Measurements from ENCODE around the gene RANBP3L.

The RANBP3L gene

DNA sequence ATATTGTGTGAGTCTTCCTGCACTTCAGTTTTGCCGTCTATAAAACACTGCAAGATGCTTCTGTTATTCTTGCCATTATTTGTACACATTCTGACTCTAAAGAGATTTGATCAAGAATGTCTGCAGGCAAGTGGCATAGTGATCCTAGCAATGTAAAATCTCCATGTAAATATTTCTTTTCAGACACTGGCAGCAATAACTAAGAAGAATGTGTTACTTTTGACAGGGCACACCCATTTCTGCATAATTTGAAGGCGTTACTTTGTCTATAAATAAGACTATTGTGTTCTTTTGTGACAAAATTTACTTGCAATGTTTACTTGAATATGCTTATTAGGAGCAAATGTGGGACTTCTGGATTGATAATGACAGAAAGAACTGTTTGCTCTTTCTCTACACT is 20.1 kb downstream of the RANBP3L start:
- Histone ChIP-seq H3K4me1 (ENCODE audit: control insufficient read depth, insufficient read depth, low read length, poor library complexity, severe bottlenecking) (no peaks in the 10 kb centered on the region), H3K36me3 (ENCODE audit: control insufficient read depth, insufficient read depth, low read length) (no peaks in the 10 kb centered on the region), H3K9me3 (ENCODE audit: control insufficient read depth, low read length) (no peaks in the 10 kb centered on the region), H3K27ac (ENCODE audit: low read depth, low read length, severe bottlenecking) (no peak overlapping the region), H3K4me3 (ENCODE audit: extremely low read depth, insufficient read depth, low read length, poor library complexity, severe bottlenecking) (no peak overlapping the region)
- 100% methylated on average over 1 of the region's 2 CpGs; no CpG with 5 or more reads in 1 of the 2 experiments for WGBS, 2 experiments (ENCODE audit: insufficient coverage in 2 of 2)

DNA sequence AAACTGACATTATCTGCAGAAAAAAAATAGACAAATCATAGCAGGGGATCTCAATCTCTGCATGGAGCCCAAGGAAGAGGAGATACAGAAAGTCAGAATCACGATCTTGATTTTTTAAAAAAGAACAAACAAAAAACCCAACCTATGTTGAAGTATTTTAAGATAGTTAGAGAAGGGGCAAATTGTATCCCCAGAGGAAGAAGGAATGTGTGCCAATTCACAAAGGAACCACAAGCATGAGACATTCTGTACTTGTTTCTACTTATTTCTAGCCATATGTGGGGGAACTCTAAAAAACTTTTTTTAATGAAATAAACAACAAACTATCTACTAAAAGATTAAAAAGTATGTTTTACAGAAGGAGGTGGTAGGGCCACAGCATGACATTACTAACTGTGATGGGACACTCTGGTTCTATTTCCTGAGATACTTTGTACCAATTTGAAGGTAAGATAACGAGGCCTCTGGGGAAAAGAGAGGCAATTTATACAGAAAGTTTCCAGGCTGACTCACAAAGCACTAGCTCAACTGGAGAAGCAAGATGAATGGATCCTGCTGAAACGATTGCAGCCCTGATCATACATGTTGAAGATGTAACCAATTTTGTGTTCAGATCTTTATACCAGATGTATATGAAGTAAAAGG is 22.5 kb downstream of the RANBP3L start:
- Histone ChIP-seq H3K36me3 (ENCODE audit: control insufficient read depth, insufficient read depth, low read length) (no peaks in the 10 kb centered on the region), H3K4me1 (ENCODE audit: control insufficient read depth, insufficient read depth, low read length, poor library complexity, severe bottlenecking) (no peaks in the 10 kb centered on the region), H3K4me3 (ENCODE audit: extremely low read depth, insufficient read depth, low read length, poor library complexity, severe bottlenecking) (no peak overlapping the region), H3K9me3 (ENCODE audit: control insufficient read depth, low read length) (no peaks in the 10 kb centered on the region), H3K27ac (ENCODE audit: low read depth, low read length, severe bottlenecking) (no peak overlapping the region)
- WGBS, 2 experiments (ENCODE audit: insufficient coverage in 2 of 2): 40 to 76% methylated on average over 1 to 2 of the region's 3 CpGs

DNA sequence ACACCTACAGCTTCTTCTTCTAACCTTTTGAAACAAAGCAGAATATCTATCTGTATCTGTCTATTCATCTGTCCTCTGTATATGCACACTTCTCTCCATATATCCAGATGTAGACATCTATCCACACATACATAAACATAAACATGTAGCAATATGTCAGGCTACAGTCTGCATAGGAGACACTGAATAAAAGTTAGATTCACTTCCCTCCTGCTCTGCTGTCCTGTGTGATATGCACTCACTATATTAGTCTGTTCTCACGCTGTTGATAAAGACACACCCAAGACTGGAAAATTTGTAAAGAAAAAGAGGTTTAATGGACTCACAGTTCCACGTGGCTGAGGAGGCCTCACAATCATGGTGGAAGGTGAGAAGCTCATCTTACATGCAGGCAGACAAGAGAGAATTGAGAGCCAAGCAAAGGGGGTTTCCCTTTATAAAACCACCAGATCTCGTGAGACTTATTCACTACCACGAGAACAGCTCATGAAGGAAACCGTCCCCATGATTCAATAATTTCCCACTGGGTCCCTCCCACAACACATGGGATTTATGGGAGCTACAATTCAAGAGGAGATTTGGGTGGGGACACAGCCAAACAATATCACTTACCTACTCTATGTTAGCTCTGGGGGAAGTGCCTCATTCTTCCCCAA is 24.1 kb downstream of the RANBP3L start:
- Histone ChIP-seq H3K4me3 (ENCODE audit: extremely low read depth, insufficient read depth, low read length, poor library complexity, severe bottlenecking) (no peak overlapping the region), H3K9me3 (ENCODE audit: control insufficient read depth, low read length) (no peaks in the 10 kb centered on the region), H3K27ac (ENCODE audit: low read depth, low read length, severe bottlenecking) (no peak overlapping the region), H3K36me3 (ENCODE audit: control insufficient read depth, insufficient read depth, low read length) (no peaks in the 10 kb centered on the region), H3K4me1 (ENCODE audit: control insufficient read depth, insufficient read depth, low read length, poor library complexity, severe bottlenecking) (no peaks in the 10 kb centered on the region)
- WGBS, 2 experiments (ENCODE audit: insufficient coverage in 2 of 2): 78 to 85% methylated on average over 3 to 4 of the region's 5 CpGs

DNA sequence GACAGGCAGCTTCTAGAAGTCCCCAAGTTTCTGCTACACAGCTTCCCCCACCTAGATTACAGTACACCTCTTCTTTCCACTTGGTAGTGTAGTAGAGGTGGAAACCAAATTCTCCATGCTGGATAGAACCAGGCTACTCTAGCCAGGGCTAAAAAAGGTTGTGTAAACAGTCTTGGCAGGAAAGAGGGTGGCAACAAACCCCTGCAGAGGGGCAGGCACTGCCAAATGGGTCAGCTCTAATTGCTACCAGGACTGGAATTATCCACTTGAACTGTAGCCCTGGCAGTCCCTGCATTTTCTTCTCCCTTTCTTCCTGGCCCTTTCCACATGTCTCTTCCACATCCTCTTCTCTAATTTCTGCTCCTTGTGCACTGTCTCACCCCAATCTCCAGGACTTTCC is 24.8 kb downstream of the RANBP3L start:
- H3K9me3 ChIP-seq (ENCODE audit: control insufficient read depth, low read length): no peaks in the 10 kb centered on the region
- H3K36me3 ChIP-seq (ENCODE audit: control insufficient read depth, insufficient read depth, low read length): no peaks in the 10 kb centered on the region
- H3K4me1 ChIP-seq (ENCODE audit: control insufficient read depth, insufficient read depth, low read length, poor library complexity, severe bottlenecking): no peaks in the 10 kb centered on the region
- no peak overlapping the region for H3K4me3 ChIP-seq (ENCODE audit: extremely low read depth, insufficient read depth, low read length, poor library complexity, severe bottlenecking)
- no peak overlapping the region for H3K27ac ChIP-seq (ENCODE audit: low read depth, low read length, severe bottlenecking)

DNA sequence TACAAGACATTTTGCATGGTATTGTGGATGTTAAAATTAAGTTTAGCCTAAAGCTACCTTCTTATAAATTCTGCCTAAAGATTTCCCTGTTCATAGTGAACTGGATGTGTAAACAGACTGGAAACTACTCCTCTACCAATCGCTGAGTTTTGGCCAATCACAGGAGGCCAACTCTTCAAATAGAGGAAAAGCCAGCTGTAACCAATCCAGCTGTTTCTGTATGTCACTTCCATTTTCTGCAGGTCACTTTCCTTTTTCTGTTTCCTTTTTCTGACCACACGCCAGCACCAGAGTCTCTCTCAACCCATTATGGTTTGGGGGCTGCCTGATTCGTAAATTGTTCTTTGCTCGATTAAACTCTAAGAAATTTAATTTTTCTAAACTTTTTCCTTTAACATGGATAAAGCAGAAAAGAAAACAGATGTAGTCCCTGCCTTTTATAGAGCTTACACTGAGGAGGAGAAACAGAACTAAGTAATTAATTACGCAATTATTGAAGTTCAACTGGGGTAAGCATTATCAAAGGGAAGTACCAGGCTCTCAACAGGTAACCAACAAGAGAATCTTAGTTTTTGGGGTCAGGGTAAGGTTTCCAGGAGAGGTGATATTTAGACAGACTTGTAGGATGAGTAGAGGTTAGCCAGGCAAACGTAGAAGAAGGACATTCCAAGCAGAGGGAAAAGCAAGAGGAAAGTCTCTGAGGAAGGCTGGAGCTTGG is 27.7 kb downstream of the RANBP3L start:
- Histone ChIP-seq H3K9me3 (ENCODE audit: control insufficient read depth, low read length) (no peaks in the 10 kb centered on the region), H3K4me3 (ENCODE audit: extremely low read depth, insufficient read depth, low read length, poor library complexity, severe bottlenecking) (no peak overlapping the region), H3K36me3 (ENCODE audit: control insufficient read depth, insufficient read depth, low read length) (no peaks in the 10 kb centered on the region), H3K27ac (ENCODE audit: low read depth, low read length, severe bottlenecking) (no peak overlapping the region), H3K4me1 (ENCODE audit: control insufficient read depth, insufficient read depth, low read length, poor library complexity, severe bottlenecking) (no peaks in the 10 kb centered on the region)
- WGBS, 2 experiments (ENCODE audit: insufficient coverage in 2 of 2): 77 to 83% methylated on average over 3 to 4 of the region's 6 CpGs

DNA sequence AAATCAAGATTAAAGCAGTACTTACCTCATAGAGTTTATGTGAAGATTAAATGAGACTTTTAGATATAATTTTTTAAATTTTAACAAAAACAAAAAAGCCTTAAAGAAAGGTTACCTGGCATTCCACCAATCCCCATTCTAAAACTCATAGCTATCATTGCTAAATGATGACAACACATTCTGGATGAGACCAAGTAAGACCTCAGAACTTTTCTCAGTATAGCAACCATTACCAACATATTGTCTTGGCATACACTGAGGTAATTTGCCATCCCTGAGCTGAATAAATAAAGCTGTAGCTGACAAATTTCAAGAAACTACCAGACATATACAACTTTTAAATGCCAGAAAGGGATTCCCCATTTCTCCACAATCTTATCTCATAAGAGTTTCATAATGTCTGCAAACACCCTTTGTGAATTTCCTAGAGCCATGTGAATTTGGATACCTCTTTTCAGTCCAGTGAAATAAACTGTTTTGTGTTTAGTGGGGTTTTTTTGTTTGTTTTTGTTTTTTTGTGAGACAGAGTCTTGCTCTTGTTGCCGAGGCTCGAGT is 29.5 kb downstream of the RANBP3L start:
- 100% methylated on average over 2 of the region's 2 CpGs; no CpG with 5 or more reads in 1 of the 2 experiments for WGBS, 2 experiments (ENCODE audit: insufficient coverage in 2 of 2)
- H3K36me3 ChIP-seq (ENCODE audit: control insufficient read depth, insufficient read depth, low read length): no peaks in the 10 kb centered on the region
- H3K27ac ChIP-seq (ENCODE audit: low read depth, low read length, severe bottlenecking): no peak overlapping the region

DNA sequence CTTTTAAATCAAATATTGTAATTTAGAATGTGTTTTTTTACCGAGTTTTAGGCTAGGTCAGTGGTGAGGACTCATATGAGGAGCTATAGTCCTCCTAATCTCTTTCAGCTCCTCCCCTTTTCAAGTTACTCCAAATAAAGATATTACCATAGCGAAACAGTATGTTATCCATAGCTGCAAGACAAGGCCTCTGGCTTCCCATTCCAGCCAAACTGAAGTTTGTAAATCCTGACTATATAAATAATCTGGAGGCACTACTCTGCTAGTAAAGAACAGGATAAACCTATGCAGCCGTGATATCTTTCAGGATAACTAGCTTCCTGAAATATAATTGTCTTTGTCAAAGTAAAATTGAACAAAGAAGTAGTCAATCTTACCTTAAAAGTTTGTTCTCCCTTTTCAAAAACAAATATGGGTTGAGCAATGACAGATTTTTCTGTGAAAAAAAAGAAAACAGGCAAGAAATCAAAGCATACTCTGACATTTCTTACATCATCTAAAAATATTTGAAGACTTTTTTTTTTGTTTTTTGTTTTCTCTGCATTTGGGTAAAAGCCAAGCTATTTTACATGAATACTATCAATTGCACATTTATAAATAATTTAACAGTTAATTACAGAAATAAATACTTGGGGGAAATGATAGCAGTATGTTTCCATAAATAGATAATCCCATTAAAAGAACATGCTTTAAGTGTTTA is 30.7 kb downstream of the RANBP3L start:
- Histone ChIP-seq H3K36me3 (ENCODE audit: control insufficient read depth, insufficient read depth, low read length) (no peaks in the 10 kb centered on the region), H3K4me3 (ENCODE audit: extremely low read depth, insufficient read depth, low read length, poor library complexity, severe bottlenecking) (no peak overlapping the region), H3K4me1 (ENCODE audit: control insufficient read depth, insufficient read depth, low read length, poor library complexity, severe bottlenecking) (no peaks in the 10 kb centered on the region), H3K9me3 (ENCODE audit: control insufficient read depth, low read length) (no peaks in the 10 kb centered on the region), H3K27ac (ENCODE audit: low read depth, low read length, severe bottlenecking) (no peak overlapping the region)
- WGBS, 2 experiments (ENCODE audit: insufficient coverage in 2 of 2): 100% methylated on average over 1 of the region's 3 CpGs; no CpG with 5 or more reads in 1 of the 2 experiments

More for the DNA sequence above, 29.5 kb downstream of the RANBP3L start:
- no peaks in the 10 kb centered on the region for H3K4me1 ChIP-seq (ENCODE audit: control insufficient read depth, insufficient read depth, low read length, poor library complexity, severe bottlenecking)
- H3K4me3 ChIP-seq (ENCODE audit: extremely low read depth, insufficient read depth, low read length, poor library complexity, severe bottlenecking): no peak overlapping the region
- no peaks in the 10 kb centered on the region for H3K9me3 ChIP-seq (ENCODE audit: control insufficient read depth, low read length)

DNA sequence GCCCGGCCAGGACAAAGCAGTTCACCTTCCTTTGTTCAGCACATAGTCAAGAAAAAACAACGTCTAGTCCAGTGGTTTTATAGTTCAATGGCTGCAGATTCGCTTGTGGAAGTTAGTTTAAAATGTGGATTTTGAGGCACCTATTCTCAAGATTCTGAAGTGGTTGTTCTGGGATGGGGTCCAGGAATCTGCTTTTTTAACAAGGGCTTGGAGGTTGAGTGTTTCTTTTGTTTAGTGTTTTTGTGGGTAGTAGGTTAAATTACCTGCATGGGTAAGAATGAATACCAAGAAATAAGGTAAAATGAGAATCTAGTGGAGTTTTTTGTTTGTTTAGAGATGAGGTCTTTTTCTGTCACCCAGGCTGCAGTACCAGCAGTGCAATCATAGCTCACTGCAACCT is 31.5 kb downstream of the RANBP3L start:
- 89 to 100% methylated on average over 1 to 2 of the region's 3 CpGs for WGBS, 2 experiments (ENCODE audit: insufficient coverage in 2 of 2)
- Histone ChIP-seq H3K9me3 (ENCODE audit: control insufficient read depth, low read length) (no peaks in the 10 kb centered on the region), H3K27ac (ENCODE audit: low read depth, low read length, severe bottlenecking) (no peak overlapping the region), H3K4me3 (ENCODE audit: extremely low read depth, insufficient read depth, low read length, poor library complexity, severe bottlenecking) (no peak overlapping the region), H3K4me1 (ENCODE audit: control insufficient read depth, insufficient read depth, low read length, poor library complexity, severe bottlenecking) (no peaks in the 10 kb centered on the region), H3K36me3 (ENCODE audit: control insufficient read depth, insufficient read depth, low read length) (no peaks in the 10 kb centered on the region)

DNA sequence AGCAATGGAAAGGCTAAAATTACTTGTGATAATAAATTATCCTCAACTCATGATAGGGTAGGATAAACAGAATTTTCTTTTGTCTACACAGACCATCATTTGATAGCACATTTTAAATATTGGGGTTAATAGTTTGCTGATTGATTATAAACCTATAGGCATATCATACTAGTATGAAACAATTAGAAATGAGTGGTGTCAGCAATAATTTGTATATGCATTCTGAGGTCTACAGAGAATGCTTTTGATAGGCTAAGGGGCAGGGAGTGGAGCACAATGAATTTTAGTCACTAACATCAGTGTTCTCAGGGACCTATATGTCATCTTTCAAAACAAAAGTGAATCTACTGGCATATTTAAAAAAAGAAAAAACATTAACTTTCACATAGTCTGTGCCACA is 32.2 kb downstream of the RANBP3L start:
- H3K4me3 ChIP-seq (ENCODE audit: extremely low read depth, insufficient read depth, low read length, poor library complexity, severe bottlenecking): no peak overlapping the region
- H3K27ac ChIP-seq (ENCODE audit: low read depth, low read length, severe bottlenecking): no peak overlapping the region
- no peaks in the 10 kb centered on the region for H3K36me3 ChIP-seq (ENCODE audit: control insufficient read depth, insufficient read depth, low read length)
- H3K9me3 ChIP-seq (ENCODE audit: control insufficient read depth, low read length): no peaks in the 10 kb centered on the region
- no peaks in the 10 kb centered on the region for H3K4me1 ChIP-seq (ENCODE audit: control insufficient read depth, insufficient read depth, low read length, poor library complexity, severe bottlenecking)

DNA sequence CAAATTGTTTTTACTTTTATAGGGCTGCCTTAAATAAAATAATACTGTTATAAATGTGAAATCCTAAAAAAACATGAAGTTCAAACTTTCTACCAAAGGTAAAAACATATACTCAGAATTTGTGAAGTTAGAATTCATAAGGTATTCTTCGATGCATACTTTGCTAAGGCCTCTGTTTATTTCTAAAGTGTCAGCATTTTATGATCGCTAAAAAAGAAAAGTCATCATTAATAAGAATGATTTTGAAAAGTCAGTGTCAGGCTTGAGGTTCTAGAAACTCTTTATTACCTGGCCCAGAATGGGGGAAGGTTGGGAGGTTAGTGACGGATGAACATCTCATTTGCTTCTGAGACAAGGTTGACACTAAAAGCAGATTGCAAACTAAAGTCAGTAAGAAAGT is 33.8 kb downstream of the RANBP3L start:
- no peak overlapping the region for H3K27ac ChIP-seq (ENCODE audit: low read depth, low read length, severe bottlenecking)
- 88 to 100% methylated on average over 2 of the region's 3 CpGs for WGBS, 2 experiments (ENCODE audit: insufficient coverage in 2 of 2)

More for the DNA sequence above, 33.8 kb downstream of the RANBP3L start:
- Histone ChIP-seq H3K9me3 (ENCODE audit: control insufficient read depth, low read length) (no peaks in the 10 kb centered on the region), H3K4me3 (ENCODE audit: extremely low read depth, insufficient read depth, low read length, poor library complexity, severe bottlenecking) (no peak overlapping the region), H3K4me1 (ENCODE audit: control insufficient read depth, insufficient read depth, low read length, poor library complexity, severe bottlenecking) (no peaks in the 10 kb centered on the region), H3K36me3 (ENCODE audit: control insufficient read depth, insufficient read depth, low read length) (no peaks in the 10 kb centered on the region)
